Measurements from ENCODE around the gene OR10G2.
"Not testable (repeated sequence)": the region's sequence is repeated elsewhere in the genome, so short reads cannot be mapped to it uniquely, and the experiment has no call there.

OR10G2 gene

DNA sequence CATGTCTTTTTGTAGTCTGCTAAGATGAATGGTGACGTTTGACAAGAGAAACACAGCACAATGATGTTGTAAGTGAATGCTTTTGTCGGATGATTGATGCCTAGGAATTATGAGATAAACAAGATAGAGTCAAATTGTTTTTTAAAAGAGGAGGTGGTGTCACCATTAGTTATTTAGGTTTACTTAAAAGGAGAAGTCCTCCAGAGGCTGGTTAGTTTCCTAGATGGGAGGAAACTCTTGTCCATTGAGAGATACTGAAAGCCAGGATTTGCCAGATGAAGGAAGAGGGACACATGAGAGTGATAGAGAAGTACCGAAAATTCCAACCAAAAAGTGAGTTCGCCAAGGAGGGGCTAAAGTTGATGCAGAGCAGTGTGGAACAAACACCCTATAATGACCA is at the start of gene OR10G2:
OR10G2 (minus strand) TSS at position 101 of the 400 bp plus-strand sequence; CDS start at position 3, 98 bp downstream.
- no peak within 1 kb of the TSS for H3K4me3 ChIP-seq (ENCODE audit: low read depth, low read length)

DNA sequence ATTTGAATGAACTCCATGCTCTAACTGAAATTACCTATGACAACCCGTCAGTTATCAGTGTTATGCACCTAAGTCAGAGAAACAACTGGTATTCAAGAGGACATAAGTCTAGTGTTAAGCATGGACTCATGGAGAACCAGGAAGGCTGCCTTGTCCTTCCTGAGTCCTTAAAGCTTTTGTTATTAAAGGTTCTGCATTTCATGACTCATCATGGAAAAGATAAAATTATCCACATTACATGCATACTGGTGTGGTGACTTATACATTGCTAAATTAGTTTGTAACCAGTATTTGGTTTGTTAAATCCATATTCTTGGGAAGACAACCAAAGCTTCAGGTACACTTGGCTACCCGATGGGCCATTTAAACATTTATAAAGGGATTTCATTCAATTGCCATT is 45.3 kb upstream of the OR10G2 start:
- H3K4me3 ChIP-seq (ENCODE audit: low read depth, low read length) = no peak overlapping the region

GRCh38 chr14:21675566-21675965 is 40.8 kb upstream of the OR10G2 start:
- no peak overlapping the region for H3K4me3 ChIP-seq (ENCODE audit: low read depth, low read length)

DNA sequence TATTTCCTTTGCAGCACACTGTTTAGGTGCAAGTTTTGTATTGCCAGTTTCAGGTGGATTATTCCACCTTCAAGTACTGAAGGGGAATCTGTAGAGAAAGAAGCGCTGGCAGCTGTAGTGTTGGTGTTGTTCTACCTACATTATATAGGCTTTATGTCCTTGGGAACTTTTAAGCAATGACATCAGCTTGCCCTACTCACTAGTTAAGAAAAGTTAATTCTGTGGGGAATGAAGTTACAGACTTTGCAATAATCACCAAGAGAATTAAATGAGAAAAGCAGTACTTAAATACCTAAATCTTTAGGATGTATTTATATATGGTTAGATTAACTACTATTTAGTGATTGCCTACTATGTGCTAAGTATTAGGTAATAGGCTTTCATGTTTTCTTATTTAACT is 39.0 kb upstream of the OR10G2 start, which contains the start of gene OR4E1:
OR4E1 (minus strand) TSS at position 101 of the 400 bp plus-strand sequence. CDS start 2,883 bp downstream, outside the sequence.
- H3K4me3 ChIP-seq (ENCODE audit: low read depth, low read length) = no peak within 1 kb of the TSS

DNA sequence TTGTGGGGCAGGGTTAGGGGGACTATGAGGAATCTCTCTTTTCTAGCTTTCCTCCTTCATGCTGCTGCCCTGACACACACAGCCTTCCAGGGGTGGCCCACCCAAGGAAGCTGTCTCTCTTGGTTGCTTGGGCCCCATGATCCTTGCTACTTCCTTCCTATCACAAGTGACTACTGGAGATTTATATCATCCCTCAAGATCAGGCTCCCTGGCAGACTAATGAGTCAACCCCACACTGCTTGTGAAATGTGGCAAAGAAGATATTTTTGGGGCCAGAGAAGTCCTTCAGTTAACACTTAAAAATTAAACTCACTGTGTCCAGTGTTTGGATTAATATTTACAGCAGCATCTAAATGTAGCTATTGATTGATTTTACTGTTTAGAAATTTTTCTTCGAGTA is 37.4 kb upstream of the OR10G2 start:
- H3K4me3 ChIP-seq (ENCODE audit: low read depth, low read length) = no peak overlapping the region

- H3K4me3 ChIP-seq (ENCODE audit: low read depth, low read length) = no peak overlapping the region
These were observed 36.6 kb upstream of the OR10G2 start for GRCh38 chr14:21671371-21671770.

DNA sequence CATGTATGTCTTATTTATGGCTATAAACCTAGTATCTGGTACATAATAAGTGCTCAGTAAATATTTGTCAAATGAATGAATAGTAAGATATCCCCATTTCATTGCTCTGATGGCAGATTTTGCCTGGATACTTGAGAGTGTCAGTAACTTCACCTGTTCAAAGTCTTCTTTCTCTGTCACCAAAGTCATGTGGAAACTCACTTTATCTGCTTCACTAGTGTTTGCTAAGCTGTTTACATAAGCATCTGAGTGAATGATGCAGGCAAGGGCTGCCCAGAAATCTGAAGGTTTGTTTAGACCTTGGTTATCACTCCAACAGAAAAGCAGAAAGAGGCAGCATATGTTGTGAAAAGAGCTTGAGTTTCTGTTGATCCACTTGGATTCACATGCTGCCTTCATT is 34.5 kb upstream of the OR10G2 start:
- no peak overlapping the region for H3K4me3 ChIP-seq (ENCODE audit: low read depth, low read length)

GRCh38 chr14:21668377-21668776 is 33.6 kb upstream of the OR10G2 start:
- H3K4me3 ChIP-seq (ENCODE audit: low read depth, low read length) = no peak overlapping the region

GRCh38 chr14:21656980-21657379 is 22.2 kb upstream of the OR10G2 start:
- no peak overlapping the region for H3K4me3 ChIP-seq (ENCODE audit: low read depth, low read length)

DNA sequence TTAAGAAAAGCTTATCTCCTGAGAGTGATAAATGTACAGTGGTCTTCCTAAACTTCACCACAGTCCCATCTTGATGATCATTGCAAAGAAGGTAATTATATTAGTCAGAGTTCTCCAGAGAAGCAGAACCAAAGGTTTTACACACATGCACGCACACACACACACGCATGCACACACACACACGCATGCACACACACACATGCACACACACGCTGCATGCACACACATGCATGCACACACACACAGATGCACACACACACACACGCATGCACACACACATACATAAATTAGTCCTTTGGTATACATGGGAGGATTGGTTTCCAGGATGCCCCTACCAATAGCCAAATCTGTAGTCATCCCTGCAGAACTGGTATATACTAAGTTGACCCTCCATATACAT is 19.5 kb upstream of the OR10G2 start:
- H3K4me3 ChIP-seq (ENCODE audit: low read depth, low read length) = no peak overlapping the region

- no peak within 1 kb of the TSS for H3K4me3 ChIP-seq (ENCODE audit: low read depth, low read length)
These were observed 18.7 kb upstream of the OR10G2 start, which contains the start of gene OR4E2 for GRCh38 chr14:21653331-21653885. Gene OR4E2 (plus strand): TSS chr14:21653835. CDS start chr14:21665083, 11,248 bp downstream.

DNA sequence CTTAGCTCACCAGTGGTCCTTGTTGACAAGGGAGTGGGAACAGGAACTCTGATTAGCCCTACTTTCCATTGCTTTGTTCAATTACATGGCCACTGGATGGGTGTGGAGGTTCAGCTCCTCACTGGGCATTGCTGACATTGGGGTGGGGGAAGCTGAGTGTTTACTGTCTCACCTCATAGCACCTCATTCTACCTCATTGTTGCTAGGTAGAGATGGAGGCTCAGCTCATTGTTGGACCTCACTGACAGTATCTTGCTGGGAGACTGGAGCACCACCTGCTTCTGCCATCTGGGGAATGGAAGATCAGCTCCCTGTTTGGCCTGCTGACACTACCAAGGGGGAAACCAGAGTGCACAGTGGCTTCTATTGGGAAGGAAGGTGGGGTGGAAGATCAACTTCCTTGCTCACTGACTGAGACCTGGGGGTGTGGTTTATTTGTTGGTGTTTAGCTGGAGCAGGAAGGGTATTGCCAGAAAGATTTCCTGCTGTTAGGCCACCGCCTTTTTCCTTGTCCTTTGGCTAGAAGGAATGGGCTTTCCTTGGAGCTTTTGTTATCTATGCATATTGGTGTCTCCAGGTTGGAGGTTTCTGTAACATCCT is 17.6 kb upstream of the OR10G2 start:
- no peak overlapping the region for H3K4me3 ChIP-seq (ENCODE audit: low read depth, low read length)

DNA sequence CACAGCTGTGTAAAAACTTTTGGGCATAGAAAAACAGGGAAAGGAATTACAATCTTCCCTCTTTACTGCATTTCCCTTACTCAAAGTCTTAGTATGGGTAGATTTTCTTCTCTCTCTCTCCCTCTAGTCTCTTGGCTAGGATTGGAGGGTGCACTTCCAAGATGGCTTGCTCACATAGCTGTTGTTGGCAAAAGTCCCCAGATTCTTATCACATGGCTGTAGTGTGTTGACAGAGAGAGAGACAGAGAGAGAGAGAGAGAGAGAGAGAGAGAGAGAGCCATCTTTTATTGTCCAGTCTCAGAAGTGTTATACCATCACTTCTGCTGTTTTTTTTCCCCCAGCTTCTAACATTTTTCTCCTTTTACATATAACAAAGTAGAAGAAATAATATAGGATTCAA is 12.6 kb upstream of the OR10G2 start:
- no peak overlapping the region for H3K4me3 ChIP-seq (ENCODE audit: low read depth, low read length)

DNA sequence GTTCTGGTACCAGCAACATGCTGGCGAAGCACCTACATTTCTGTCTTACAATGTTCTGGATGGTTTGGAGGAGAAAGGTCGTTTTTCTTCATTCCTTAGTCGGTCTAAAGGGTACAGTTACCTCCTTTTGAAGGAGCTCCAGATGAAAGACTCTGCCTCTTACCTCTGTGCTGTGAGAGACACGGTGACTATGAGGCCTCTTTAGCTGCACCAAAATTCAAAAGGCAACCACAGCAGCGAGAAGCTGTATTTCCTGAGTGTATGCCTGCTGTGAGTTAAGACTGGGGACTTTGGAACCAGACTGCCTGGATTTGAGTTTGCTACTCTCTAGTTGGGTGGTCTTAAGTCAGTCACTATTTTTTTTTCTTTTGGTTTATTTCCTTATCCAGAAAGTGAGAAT is 8.7 kb upstream of the OR10G2 start:
- no peak overlapping the region for H3K4me3 ChIP-seq (ENCODE audit: low read depth, low read length)

- no peak overlapping the region for H3K4me3 ChIP-seq (ENCODE audit: low read depth, low read length)
These were observed 7.9 kb upstream of the OR10G2 start for GRCh38 chr14:21642683-21643082.

GRCh38 chr14:21631084-21631483 is 3.7 kb downstream of the OR10G2 start:
- H3K4me3 ChIP-seq (ENCODE audit: low read depth, low read length) = no peak overlapping the region

- H3K4me3 ChIP-seq (ENCODE audit: low read depth, low read length) = not testable (repeated sequence)
These were observed 4.2 kb downstream of the OR10G2 start for GRCh38 chr14:21630503-21630902.

DNA sequence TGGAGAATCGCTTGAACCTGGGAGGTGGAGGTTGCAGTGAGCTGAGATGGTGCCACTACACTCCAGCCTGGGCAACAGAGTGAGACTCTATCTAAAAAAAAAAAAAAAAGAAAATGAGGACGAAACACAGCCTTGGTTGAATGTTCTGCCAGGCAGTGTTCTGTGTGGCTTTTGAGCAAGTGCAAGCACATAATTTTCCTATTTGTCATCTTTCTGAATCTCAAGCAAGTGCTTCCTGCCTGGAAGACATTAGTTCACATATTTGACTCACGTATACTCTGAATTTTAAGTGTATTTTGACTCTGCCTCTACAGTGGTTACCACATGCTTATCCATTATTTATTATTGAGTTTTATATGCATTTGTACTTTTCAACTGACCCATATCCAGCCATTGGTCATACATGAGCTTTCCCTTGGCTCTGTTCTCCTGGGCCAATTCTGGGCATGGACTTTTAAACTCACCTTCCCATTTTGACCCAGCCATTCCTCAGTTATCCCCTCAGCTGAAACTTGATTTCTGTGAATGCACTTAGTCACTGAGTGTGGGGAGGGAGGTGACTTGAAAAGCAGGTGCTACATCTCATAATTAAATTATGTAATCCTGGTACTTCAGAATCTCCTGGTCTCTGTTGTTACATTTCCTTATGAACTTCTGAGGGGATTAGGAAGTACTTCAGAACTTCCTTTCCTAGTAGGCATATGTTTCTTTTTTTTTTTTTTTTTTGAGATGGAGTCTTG is 8.1 kb downstream of the OR10G2 start:
- no peak overlapping the region for H3K4me3 ChIP-seq (ENCODE audit: low read depth, low read length)

GRCh38 chr14:21617614-21618013 is 17.1 kb downstream of the OR10G2 start:
- no peak overlapping the region for H3K4me3 ChIP-seq (ENCODE audit: low read depth, low read length)

GRCh38 chr14:21614240-21614639 is 20.5 kb downstream of the OR10G2 start:
- no peak overlapping the region for H3K4me3 ChIP-seq (ENCODE audit: low read depth, low read length)

GRCh38 chr14:21612324-21612723 is 22.4 kb downstream of the OR10G2 start:
- H3K4me3 ChIP-seq (ENCODE audit: low read depth, low read length) = no peak overlapping the region

DNA sequence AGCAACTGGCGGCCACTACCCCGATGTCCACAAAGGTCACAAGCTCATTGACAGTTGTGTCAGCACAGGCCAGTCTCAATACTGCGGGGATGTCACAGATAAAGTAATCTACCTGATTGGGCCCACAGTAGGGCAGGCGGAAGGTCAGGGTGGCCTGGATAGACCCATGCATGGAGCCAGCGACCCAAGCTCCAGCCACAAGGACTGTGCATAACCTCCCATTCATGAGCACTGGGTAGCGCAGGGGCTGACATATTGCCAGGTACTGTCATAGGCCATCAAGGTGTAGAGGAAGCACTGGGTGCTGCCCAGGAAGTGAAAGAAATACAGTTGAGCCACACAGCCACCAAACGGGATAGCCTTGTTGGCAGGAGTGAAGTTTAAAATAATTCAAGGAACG is 32.6 kb downstream of the OR10G2 start:
- H3K4me3 ChIP-seq (ENCODE audit: low read depth, low read length) = not testable (repeated sequence)
